GM21717 (cell line): Measurements from ENCODE around the gene DUSP28.
A peak's percentile ranks its signal among the peaks of the same experiment; 100 is the strongest.
"Not testable (repeated sequence)": the region's sequence is repeated elsewhere in the genome, so short reads cannot be mapped to it uniquely, and the experiment has no call there.

Source experiments
- ATAC-seq: cut with Tn5 transposase; IDR thresholded peaks from one replicate; pipeline ENCODE4 v1.9.1; 2021; ENCODE audit warnings: mild to moderate bottlenecking, moderate library complexity; ENCODE audit not compliant: unreplicated experiment

The DUSP28 gene

GRCh38 chr2:240560084-240560479 lies at the start of gene DUSP28:
DUSP28 (plus strand) TSS chr2:240560357; CDS start chr2:240560685, 328 bp downstream.
- peak; percentile 58 for ATAC-seq

- ATAC-seq = no peak
Observed at GRCh38 chr2:240510513-240511210, 49.5 kb upstream of the DUSP28 start.

- ATAC-seq = no peak
Observed at GRCh38 chr2:240511351-240512108, 48.6 kb upstream of the DUSP28 start.

- no peak for ATAC-seq
Observed at GRCh38 chr2:240512109-240512485, 48.1 kb upstream of the DUSP28 start.

- no peak for ATAC-seq
Observed at GRCh38 chr2:240512666-240513535, 47.3 kb upstream of the DUSP28 start.

GRCh38 chr2:240513549-240514287 lies 46.4 kb upstream of the DUSP28 start:
- ATAC-seq = peak; percentile 93

- no peak for ATAC-seq
Observed at GRCh38 chr2:240514631-240515030, 45.5 kb upstream of the DUSP28 start.

- ATAC-seq = no peak
Observed at GRCh38 chr2:240517342-240517741, 42.8 kb upstream of the DUSP28 start.

- no peak for ATAC-seq
Observed at GRCh38 chr2:240518981-240519380, 41.2 kb upstream of the DUSP28 start.

- ATAC-seq = no peak
Observed at GRCh38 chr2:240519396-240520129, 40.6 kb upstream of the DUSP28 start.

GRCh38 chr2:240520130-240520973 lies 39.8 kb upstream of the DUSP28 start:
- no peak for ATAC-seq

GRCh38 chr2:240520974-240521350 lies 39.2 kb upstream of the DUSP28 start:
- no peak for ATAC-seq

- not testable (repeated sequence) for ATAC-seq
Observed at GRCh38 chr2:240521885-240522284, 38.3 kb upstream of the DUSP28 start.

- ATAC-seq = no peak
Observed at GRCh38 chr2:240522406-240522805, 37.8 kb upstream of the DUSP28 start.

GRCh38 chr2:240523451-240524281 lies 36.5 kb upstream of the DUSP28 start:
- no peak for ATAC-seq

GRCh38 chr2:240524963-240525718 lies 35.0 kb upstream of the DUSP28 start:
- ATAC-seq = no peak

GRCh38 chr2:240525802-240526201 lies 34.4 kb upstream of the DUSP28 start:
- no peak for ATAC-seq

GRCh38 chr2:240526521-240526920 lies 33.6 kb upstream of the DUSP28 start:
- ATAC-seq = no peak
